Panc1 (cell line): ENCODE results near the gene FAM13A.

Experiments
- POLR2AphosphoS5 ChIP-seq: IDR thresholded peaks from 2 replicates; pipeline ENCODE4 v1.6.1; 2012; ENCODE audit warnings: mild to moderate bottlenecking, low read depth, low read length, moderate library complexity
- SIN3A ChIP-seq: IDR thresholded peaks from 2 replicates; pipeline ENCODE4 v1.6.1; 2012; ENCODE audit warnings: low read depth, mild to moderate bottlenecking, low read length, moderate library complexity, borderline replicate concordance; ENCODE audit not compliant: insufficient read depth
- TCF7L2 ChIP-seq: IDR thresholded peaks from 2 replicates; pipeline ENCODE4 v1.6.1; 2011; ENCODE audit warnings: mild to moderate bottlenecking, low read depth, low read length, inconsistent platforms
- TF ChIP-seq, protein P1 (sequence below): fragments of 450-650 bp; IDR thresholded peaks from 2 replicates; pipeline ENCODE4 v1.5.1; 2017; ENCODE audit warnings: mild to moderate bottlenecking

DNA sequence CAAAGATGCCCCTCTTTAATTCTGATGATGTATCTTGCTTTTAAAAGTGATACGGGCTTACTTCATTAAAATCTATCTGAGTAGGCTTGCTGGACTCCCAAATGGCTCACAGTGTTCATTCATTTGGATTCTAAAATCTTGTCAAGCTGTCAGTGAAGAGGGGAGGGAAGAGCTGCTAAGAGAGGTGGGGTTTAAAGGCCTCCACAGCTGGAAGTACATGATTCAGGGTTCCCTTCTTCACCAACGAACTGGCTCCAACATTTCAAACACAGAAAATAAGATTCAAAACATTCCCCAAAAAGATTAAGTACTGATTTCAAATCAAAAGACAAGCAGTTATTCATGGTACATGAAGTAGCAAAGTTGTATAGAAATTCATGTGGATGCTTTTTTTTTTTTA lies 226.4 kb downstream of the FAM13A start:
- TF ChIP-seq, protein P1, sequence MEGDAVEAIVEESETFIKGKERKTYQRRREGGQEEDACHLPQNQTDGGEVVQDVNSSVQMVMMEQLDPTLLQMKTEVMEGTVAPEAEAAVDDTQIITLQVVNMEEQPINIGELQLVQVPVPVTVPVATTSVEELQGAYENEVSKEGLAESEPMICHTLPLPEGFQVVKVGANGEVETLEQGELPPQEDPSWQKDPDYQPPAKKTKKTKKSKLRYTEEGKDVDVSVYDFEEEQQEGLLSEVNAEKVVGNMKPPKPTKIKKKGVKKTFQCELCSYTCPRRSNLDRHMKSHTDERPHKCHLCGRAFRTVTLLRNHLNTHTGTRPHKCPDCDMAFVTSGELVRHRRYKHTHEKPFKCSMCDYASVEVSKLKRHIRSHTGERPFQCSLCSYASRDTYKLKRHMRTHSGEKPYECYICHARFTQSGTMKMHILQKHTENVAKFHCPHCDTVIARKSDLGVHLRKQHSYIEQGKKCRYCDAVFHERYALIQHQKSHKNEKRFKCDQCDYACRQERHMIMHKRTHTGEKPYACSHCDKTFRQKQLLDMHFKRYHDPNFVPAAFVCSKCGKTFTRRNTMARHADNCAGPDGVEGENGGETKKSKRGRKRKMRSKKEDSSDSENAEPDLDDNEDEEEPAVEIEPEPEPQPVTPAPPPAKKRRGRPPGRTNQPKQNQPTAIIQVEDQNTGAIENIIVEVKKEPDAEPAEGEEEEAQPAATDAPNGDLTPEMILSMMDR, result no peak
- TF ChIP-seq POLR2AphosphoS5 (no peak), SIN3A (no peak), TCF7L2 (no peak)
